ENCODE data around the gene PCNA. TPM values are rescaled to one million over a fixed set of nuclear protein-coding genes. Genes with fewer than 3 reads are reported as not detected.
A peak's percentile ranks its signal among the peaks of the same experiment; 100 is the strongest.

Gene PCNA
- total and polyA plus RNA-seq, 9 of the 15 experiments (the other 6 are each of a cell fraction or from before 2014, with no cell fraction given): 213 to 390 (median 291) TPM

GRCh38 chr20:5126512-5127203, 6.9 kb upstream of the PCNA start, which contains the start of gene CDS2 (continued):
- TF ChIP-seq E2F6 (IDR thresholded peaks at IDR 0.05; ENCODE audit: borderline replicate concordance in 1 of 2, extremely low read depth in 1 of 2, insufficient read depth in 1 of 2, insufficient read length in 1 of 2, low read depth in 1 of 2, low read length in 1 of 2, poor library complexity in 1 of 2, severe bottlenecking in 1 of 2): peak; percentile 34 to 79
- TF ChIP-seq ZBTB17 (CRISPR knock-in tag; IDR thresholded peaks at IDR 0.05): no peak
- TF ChIP-seq LEF1 (IDR thresholded peaks at IDR 0.05): no peak
- no peak for TF ChIP-seq GTF2F1 (IDR thresholded peaks at IDR 0.05; ENCODE audit: low read depth, low read length)
- TF ChIP-seq LARP7 (IDR thresholded peaks at IDR 0.05): no peak
- TF ChIP-seq RNF219 (CRISPR knock-in tag; IDR thresholded peaks at IDR 0.05): no peak
- TF ChIP-seq ZNF696 (CRISPR knock-in tag; conservative IDR thresholded peaks at IDR 0.05): no peak
- no peak for TF ChIP-seq MEF2D (tag; conservative IDR thresholded peaks at IDR 0.05; ENCODE audit: low read depth)
- no peak for TF ChIP-seq ZFP30 (CRISPR knock-in tag; IDR thresholded peaks at IDR 0.05; ENCODE audit: borderline replicate concordance)
- TF ChIP-seq CREM (IDR thresholded peaks at IDR 0.05; ENCODE audit: low read depth): peak; percentile 79
- TF ChIP-seq SAP30 (IDR thresholded peaks at IDR 0.05; ENCODE audit: borderline replicate concordance, insufficient read depth, low read depth, low read length, poor library complexity, severe bottlenecking): peak; percentile 83
- TF ChIP-seq MXD1 (CRISPR knock-in tag; IDR thresholded peaks at IDR 0.05; ENCODE audit: borderline replicate concordance, poor library complexity, severe bottlenecking): no peak
- no peak for TF ChIP-seq SNAPC5 (CRISPR knock-in tag; IDR thresholded peaks at IDR 0.05)
- TF ChIP-seq TBP (optimal IDR thresholded peaks at IDR 0.05; ENCODE audit: low read depth, low read length): peak; percentile 87
- no peak for TF ChIP-seq HEY1 (CRISPR knock-in tag; IDR thresholded peaks at IDR 0.05; ENCODE audit: borderline replicate concordance)

All from K562 (cell line).